Stimulated activated CD4-positive, alpha-beta T cell treated with anti-CD3 and anti-CD28 coated beads, Interleukin-12 subunit alpha, Interleukin-12 subunit beta, amount 100 ng/mL, for 4 hours (primary cell): ENCODE data around the gene DTNBP1.

ENCODE experiments used
- DNase-seq: peaks from one replicate; pipeline ENCODE4 v3.0.0-alpha.2; 2020

Gene DTNBP1

DNA sequence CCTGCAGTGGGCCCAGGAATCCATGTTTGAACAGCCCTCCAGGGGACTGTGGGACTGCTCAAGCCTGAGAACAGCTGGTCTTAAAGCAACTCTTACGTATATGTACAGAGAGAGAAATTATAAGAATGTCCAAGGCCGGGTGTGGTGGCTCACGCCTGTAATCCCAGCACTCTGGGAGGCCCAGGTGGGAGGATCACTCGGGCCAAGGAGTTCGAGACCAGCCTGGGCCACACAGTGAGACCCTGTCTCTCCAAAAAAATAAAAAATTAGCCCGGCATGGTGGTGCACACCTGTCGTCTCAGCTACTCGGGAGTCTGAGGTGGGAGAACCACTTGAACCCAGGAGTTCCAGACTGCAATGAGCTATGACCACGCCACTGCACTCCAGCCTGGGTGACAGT is 134.0 kb downstream of the DTNBP1 start:
- no peak for DNase-seq

DNA sequence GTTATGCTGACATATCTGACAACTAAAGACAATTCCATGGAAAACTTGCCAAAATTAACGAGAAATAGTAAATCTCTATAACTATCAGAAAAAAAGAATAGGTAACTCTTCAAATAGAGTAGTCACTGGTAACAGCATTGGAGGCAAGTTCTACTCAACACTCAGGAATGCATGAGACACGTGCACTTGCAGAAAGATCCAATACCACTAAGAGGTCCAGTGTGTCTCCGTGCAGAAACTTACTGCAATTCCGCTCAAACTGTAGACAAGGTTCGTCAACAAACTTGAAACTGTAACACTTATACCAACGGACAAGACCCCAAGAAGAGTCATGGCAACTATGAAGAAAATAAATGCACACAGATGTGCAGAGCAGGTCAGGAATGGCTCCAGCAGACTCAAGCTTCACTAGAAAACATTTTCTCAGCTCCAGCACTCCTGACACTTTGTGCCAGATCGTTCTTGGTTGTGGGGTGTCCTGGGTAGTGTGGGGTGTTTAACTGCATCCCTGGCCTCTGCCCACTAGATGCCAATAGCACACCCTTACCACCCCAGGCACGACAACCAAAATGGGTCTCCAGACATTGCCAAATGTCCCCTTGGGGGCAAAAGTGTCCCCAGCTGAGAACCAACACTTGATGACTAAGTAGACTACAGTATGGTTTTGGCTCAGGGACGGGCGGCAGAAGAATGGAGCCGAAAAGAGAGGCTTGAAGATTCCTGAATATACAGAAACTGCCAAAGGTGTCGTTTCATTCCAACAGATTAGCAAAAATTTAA is 134.8 kb downstream of the DTNBP1 start:
- DNase-seq, result no peak

DNA sequence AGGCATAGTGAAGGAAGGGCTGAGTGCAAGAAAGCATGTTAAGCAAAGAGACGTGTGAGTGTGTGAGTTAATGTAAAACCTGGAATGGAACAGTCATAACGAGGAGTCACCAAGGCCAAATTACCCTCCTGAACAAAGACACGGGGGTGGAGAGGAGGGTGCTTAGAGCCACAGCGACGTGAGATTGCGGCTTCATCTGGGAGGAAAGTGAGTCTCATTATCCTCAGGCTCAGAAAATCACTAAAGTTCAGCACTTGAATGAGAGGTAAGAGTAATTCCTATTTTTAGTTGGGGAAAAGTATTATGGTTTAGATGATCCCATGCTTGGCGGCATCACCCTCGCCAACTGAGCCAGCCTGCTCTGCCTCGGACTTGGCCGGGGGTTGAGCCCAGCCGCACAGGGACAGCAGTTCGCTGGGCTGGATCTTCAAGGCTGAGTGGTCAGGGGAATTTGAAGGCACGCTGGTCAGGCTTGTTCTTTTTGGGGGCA is 136.6 kb downstream of the DTNBP1 start:
- no peak for DNase-seq

DNA sequence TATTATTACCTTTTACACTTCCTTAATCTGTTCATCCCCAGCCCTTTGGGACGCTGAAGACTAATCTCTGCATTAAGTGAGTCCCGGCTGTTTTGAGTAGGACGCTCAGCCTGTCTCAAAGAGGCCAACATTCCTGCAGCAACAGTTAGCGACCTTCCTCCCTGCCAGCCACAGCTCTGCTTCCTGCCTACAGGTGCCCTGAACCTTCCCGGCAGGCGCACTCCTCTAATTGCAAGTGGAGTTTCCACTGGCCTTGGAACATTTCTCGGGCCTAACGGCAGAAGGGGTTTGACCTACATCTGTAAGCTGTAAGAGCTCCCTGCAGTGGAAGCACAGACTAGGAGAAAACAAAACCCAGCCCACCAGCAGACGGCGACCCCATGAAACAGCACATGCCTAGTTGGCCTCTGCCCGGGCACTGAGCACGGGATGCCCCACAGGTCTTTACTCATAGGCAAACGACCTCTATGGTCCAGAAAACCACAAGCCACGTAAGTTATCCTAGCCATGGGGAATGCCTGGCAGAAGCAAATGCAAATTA is 137.9 kb downstream of the DTNBP1 start:
- DNase-seq, result no peak

DNA sequence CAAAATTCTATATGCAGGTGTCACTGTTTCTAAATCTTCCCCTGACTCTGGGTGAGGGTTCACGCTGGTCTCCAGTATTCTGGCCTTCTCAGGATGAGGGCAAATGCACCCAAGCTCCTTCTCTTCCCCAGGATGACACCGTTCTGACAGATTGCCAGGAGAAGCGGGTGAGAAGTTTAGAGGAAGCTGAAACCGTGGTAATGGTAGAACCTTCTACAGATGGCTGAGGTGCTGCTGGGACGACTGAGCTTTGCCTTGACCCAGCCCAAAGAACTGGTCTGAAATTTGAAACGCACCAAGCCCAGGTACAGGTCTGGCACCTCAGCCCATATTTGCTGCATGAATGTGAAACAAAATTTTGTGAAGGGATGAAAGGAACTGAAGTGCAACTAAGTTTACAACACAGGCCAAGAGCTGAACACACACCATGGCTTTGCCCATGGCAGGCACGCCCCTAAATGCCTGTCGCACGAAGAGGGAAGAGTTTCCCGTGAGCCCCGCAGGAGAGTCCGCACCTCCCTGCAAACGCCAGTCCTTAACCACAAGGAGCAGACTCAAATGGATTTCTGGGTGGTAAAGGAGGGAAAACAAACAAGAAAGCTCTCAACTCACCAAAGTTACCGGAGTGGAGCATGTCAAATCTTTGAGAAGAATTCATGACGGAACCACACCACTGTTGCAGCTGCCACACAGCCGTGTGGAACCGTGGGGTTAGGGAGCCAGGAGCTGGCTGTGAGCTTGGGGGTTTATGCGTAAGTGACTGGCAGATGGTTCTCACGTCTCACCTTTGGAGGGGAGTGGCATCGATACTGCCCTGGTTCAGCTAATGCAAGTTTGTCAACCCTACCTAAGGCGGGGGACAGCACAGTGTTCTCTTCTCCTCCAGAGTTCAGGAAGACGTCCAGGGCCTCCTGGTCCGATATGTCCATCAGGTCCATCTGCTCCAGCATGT is 138.9 kb downstream of the DTNBP1 start:
- no peak for DNase-seq

DNA sequence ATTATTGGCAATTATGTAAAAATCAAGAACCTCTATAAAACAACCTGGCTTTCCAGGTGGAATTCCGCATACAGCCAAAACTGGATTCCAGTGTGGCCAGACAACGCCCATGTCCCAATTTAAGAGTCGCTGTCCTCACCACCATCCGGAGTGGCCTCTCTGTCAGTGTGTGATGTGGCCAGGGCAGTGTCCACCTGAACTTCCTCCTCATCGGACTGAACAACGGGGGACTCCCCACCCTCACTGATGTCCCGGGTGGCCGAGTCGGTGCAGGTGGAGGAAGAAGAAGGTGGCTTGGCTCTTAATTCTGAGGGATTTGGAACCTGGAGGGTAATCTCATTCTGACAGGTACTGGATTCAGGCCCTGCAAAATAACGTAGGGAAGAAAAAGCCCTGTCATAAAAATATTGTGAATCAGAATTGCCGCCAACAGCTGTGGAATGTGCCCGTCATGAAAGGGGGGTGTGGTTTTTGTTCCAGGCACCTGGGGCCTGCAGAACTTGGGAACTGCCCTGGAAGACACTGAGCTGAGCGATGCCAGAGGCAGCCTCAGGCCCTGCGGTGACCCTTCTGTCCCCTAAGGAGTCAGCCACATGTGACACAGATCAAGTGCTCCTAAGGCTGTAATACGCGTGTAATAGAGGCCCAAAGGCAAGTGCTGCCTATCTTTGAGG is 139.8 kb downstream of the DTNBP1 start:
- no peak for DNase-seq

DNA sequence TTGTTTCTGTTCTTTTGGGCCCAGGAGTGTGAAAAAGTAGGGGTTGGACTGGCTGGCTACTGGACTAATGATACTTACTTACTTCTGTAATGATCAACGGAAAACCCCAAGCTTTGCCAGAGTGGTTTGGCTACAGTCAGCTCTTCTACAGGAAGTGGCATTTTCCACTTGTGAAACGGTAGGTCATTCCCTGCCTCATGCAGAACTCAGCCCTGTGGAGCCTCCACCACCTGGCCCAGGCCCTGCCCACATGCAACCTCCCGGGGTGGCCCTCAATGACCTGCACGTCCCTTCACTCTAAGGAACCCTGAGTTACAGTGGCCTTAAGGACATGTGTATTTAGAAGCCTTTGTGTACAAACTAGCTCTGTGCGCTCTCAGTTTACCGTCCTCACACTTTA is 140.4 kb downstream of the DTNBP1 start:
- no peak for DNase-seq

DNA sequence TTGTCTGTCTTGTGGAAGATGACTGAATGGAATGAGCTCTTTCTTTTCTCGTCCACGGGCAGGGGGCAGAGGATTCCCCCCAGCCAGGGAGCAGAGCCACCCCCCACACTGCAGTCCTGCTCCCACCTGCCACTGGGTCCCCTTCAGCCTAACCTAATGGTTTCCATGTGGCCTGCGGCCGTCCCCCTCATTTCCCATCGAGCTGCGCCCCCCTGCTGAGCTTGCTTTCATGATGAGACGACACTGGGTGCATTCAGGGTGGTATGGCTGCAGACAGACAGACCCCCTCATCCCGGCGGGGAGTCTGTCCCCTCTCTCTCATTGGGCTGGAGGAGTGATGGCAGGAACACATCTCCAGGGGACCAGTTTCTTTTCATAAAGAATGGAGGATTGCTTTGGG is 140.8 kb downstream of the DTNBP1 start:
- DNase-seq, result no peak

DNA sequence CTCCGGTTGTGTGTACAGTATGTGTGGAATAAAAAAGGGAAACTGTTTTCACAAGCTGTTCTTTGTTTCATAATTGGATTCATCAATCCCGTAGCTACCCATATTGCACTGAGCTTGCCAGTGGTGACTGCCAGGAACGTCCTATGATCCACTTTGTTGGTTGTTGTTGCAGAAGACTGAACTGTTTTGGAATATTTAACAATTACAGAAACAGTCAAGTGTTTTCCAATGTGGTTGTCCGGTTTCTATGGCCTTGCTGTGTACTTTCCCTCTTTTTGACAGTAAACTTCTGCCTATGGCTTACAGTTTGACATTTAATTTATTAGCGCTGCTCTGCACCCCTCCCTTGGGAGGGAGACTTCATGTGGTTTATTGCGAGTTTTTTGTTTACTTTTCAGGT is 141.2 kb downstream of the DTNBP1 start:
- no peak for DNase-seq

DNA sequence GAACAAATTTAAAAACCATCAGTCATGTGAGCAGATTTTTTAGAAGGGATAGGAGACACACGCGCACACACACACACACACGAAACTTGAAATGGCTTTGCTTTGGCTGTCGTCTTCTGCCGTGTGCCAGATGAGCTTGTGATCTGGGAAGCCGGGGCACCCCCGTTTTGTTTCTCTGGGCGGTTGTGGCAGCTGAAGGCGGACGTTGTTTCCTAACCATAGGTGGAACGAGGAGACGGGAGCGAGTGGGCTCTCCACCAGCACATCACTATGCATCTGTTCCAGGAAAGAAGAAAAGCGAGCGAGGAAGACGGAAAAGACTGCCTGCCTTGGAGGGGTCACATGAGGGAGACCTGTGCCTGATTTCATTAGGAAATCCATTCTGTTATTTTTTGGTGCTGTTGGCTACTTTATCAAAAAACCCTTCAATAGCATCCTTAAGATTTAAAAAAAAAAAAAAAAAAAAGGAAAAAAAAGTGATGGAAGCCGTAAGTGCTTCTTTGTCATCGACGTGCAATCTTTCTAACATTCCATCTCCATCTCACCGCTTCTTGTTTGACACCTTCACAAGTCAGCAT is 142.1 kb downstream of the DTNBP1 start:
- DNase-seq, result no peak

DNA sequence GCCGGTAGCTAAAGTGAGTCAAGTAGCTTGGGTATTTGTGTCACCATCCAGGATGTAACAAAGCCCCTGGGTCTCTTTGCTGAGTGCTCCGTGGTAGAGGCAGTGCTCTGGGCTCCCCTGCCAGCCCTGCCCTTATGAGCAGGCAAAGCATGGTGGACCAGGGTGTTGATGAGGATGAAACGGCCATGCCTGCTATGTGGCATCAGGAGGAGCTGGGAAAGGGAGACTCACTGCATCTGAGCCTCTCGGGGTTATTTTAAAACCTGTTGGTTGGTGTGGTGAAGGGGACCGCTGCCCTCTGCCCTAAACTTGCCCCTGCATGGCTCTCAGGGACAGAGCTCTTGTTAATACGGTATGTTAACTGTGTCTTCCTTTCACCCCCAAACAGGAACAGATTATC is 143.1 kb downstream of the DTNBP1 start:
- no peak for DNase-seq

DNA sequence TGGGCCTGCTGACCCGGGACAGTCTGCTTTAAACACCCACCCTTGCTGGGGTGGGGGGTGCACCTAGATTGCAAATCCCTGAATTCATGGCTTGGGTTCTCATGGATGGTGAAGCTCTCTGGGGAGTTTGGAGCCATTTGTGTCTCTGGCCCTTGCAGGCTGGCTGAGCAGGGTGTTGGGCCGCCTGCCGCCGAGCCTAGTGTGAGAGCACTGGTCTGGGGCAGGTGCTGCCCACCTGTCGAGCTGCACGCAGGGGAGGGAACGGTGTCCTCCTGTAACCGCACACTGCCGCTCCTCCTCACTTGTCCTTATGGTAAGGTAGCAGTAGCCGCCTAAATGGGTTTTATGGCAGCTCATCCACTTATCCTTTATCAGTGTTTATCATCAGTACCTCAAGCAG is 143.9 kb downstream of the DTNBP1 start:
- no peak for DNase-seq

DNA sequence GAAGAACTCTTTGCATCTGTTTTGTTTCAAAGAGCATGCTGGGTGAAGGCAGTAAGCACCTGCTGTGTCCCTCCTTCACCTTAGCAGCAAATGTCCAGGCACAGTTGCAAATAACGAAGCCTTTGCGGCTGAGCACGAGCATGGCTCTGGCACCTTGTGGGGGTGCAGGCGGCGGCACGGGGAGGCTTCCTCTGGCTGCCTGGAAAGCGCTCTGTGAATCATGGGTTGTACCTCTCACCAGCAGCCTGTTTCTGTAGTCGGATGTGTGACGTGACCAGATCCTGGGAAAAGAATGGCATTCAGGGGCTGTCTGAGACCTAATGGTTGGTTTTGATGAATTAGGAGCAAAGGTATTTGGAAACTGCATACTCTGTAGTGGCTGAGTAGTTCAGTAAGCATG is 144.8 kb downstream of the DTNBP1 start:
- DNase-seq, result no peak

DNA sequence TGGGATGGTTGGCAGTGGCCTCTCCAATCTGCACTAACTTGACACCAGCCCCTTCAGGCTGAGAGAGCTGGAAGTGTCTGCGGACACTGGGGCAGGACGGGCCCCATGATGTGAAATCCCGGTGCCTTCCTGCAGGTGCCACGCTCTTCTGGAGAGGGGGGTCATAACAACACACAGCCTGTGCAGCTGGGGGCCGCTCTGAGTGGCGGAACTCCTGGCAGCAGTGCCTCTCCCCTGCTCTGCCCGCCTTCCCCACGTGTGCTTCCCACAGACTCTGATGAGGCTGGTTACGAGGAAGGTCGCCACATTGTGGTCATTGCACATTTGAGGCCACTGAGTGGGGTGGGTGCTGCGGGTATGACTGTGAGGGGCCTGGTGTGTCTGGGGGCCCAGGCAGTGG is 145.2 kb downstream of the DTNBP1 start:
- DNase-seq, result no peak

DNA sequence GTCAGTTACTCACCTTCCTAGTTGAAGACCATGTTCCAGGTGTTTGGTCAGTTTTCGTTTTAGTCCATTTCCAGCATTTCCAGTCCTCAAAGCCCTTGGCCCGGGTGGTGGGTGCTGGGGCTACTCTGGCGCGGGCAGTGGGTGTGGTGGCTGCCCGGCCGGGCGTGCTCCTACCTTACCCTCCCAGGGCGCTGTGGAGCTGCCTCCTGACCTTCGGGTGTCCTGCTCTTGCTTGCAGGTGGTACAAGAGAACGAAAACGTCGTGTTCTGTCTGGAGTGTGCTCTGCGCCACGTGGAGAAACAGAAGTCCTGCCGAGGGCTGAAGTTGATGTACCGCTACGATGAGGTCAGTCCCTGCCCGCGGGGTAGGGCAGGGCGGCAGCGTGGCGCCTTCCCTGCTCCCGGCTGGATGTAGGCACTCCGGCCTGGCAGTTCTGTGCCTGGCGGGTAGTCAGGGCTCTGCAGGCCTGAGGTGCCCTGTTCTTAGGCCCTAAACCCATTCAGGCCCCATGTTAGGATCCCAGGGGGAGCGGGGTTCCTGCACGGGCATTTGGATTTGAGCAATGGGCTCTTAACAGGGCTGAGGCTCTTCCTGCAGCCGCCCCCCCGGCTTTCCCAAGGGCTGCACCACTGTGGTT is 145.8 kb downstream of the DTNBP1 start:
- no peak for DNase-seq

DNA sequence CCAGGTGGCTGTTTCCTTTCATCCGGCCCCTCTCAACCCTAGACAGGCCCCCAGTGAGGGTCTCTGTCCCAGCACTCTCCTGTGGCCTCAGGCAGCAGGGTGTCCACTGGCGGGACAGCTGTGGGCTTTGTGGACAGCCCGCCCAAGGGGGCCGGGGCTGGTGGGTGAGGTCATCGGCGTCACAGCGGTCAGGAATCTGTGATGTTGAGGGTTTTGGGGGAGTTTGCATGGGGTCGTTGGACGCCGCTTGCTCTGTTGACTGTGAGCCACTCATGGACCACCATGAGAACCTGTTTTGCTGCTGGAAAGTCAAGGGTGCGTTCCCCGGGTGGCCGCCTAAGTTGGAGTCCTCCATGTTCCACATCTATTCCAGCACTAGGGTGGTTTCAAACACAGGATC is 146.4 kb downstream of the DTNBP1 start:
- DNase-seq, result no peak

DNA sequence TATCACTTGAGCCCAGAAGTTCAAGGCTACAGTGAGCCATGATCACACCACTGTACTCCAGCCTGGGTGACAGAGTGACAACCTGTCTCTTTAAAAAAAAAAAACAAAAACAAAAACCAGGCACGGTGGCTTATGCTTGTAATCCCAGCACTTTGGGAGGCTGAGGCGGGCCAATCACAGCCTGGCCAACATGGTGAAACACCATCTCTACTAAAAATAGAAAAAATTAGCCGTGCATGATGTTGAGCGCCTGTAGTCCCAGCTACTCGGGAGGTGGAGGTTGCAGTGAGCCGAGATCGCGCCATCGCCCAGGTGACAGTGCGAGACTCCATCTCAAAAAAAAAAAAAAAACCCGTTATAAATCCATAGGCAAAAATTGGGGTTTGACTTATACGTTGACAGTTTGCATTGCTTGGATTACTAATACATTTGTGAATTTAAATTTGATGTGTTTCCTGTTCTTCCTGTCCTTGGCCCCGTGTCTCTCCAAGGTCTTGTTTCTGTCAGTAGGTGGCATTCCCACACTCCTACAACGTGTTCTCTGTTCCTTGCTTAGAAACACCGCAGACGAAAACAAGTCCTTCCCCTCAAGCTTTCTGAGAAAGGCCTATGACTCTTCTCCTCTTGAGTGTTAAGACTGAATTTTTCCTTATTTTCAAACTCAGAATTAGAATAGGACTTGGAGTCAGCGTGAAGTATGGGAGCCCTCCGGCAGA is 147.0 kb downstream of the DTNBP1 start:
- no peak for DNase-seq

DNA sequence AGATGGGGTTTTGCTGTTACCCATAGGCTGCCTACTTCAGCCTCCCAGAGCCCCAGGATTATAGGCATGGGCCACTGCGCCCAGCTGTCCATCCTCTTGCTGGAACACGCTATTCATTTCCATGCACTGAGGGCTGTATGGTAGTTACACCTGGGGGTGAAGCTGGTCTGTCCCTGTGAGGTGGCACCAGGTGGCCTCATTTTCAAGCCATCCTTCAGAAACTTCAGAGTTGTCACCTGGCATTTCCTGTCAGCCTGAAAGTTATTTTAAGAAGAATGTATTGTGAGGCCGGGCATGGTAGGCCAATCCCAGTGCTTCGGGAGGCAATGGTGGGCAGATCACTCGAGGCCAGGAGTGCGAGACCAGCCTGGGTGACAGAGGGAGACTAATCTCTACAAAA is 147.6 kb downstream of the DTNBP1 start:
- no peak for DNase-seq

DNA sequence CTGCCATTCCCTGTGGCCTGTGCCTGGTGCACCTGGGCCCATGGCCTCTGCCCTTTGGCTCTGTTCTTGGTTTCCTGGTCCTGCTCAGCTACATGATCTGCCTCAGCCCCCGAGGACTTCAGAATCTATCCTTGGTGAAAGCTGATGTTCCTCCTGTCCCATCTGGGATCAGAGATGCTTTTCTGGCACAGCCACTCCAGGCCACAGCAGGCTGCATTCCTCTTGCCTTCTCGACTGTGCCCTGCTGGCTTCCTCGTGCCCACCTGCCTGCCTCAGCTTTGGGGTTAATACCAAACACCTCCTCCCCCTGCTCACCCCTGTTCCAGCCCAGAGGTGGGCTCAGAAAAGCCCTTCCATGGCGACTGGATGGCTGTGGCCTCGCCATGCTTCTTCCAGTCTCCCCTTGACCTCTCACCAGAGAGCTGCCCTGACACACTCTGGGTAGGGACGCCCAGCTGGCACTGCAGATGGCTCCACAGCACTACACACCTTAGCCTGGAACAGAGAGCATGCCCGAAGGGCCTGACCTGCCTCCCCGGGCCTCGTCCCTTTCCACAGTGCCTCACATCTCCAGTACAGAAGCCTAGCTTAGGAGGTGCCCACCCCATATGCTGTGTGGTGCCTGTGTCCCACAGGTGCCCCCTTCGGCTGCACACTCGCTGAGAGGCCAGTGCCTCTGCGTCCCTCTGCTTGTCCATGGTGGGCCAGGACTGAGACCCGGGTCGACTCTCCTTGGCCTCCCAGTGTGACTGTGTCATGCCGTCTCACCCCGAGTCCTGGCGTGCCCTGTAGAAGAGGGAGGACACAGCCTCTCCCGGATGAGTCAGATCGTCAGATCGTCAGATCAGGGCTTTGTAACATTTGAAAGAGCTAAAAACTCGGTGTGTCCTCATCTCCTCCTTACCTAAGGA is 148.8 kb downstream of the DTNBP1 start:
- no peak for DNase-seq

DNA sequence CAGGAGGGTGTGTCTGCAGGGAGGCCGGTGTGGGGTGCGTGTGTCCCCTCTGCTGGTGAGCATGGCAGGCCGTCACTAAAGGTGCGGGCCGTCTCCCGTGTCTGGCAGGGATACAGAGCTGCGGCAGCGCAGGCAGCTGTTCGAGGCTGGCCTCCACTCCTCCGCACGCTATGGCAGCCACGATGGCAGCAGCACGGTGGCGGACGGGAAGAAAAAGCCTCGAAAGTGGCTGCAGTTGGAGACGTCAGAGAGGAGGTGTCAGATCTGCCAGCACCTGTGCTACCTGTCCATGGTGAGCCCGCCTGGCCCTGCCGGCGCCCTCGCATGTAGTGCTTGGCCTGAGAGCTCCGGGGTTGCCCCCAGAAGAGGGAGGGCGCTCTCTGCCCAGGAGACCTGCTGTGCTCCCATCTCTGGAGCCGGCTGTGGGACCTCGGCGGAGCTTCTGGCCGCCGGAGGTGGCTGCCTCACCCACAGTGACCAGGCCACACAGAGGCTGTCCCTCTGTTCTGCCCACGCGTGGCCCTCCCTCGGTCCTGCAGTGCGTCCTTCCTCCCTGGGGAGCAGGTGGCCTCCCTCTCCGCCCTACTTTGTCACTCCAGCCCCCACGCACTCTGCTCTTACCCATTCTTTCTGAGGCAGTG is 149.6 kb downstream of the DTNBP1 start:
- DNase-seq, result no peak
